ENCODE measurements around the gene ARHGAP19.
A peak's percentile ranks its signal among the peaks of the same experiment; 100 is the strongest.

Gene ARHGAP19, protein sequence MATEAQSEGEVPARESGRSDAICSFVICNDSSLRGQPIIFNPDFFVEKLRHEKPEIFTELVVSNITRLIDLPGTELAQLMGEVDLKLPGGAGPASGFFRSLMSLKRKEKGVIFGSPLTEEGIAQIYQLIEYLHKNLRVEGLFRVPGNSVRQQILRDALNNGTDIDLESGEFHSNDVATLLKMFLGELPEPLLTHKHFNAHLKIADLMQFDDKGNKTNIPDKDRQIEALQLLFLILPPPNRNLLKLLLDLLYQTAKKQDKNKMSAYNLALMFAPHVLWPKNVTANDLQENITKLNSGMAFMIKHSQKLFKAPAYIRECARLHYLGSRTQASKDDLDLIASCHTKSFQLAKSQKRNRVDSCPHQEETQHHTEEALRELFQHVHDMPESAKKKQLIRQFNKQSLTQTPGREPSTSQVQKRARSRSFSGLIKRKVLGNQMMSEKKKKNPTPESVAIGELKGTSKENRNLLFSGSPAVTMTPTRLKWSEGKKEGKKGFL

DNA sequence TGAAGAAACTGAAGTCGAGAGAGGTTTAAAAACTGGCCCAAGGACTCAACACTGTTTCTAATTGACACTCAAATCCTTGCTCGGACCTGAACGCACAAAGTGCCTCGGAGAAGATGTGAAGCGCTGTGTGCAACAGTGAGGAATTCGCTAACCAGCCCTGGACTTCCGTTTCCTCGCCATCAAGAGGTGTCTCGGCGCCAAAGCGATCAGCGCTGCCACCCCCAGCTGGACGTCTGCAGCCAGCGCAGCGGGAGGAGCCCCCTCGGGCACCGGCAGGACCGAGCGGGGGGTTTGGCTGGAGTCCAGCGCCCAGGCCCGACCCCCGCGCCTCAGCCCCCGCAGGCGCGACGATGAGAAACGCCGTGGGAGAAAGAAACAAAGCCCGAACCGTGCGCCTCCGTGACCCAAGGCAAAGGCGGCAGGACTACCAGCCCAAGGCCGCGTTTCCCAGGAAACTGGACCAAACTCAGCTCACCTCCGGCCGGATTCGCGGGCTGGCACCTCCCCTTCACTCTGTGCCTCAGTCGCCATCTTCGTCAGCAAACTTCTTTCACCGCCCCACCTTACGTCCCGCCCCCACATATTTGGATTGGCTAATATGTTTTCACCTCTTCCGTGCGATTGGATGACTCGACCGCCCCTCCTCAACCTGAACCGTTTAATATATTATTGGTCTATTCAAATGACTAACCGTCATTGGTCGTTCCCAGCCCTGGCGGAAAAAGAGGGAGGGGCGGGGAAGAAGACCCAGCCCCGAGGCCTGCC lies at the start of gene ARHGAP19:
Gene ARHGAP19 (minus strand): TSS at position 541 of the 765 bp plus-strand sequence. CDS start 10 bp downstream, at position 531.
- H3K4me3 Mint-ChIP-seq = peak within 1 kb of the TSS; percentile 90
- H3K36me3 Mint-ChIP-seq (ENCODE audit: low read depth) = peaks cover 17% of the 10 kb centered on the region
- H3K27me3 Mint-ChIP-seq = no peaks in the 10 kb centered on the region
- H3K27ac Mint-ChIP-seq = peak within 1 kb of the TSS; percentile 95
- peaks cover 19% of the 10 kb centered on the region for H3K4me1 Mint-ChIP-seq (ENCODE audit: low read depth)
- peak; percentile 87 for DNase-seq
- no peaks in the 10 kb centered on the region for H3K9me3 Mint-ChIP-seq

DNA sequence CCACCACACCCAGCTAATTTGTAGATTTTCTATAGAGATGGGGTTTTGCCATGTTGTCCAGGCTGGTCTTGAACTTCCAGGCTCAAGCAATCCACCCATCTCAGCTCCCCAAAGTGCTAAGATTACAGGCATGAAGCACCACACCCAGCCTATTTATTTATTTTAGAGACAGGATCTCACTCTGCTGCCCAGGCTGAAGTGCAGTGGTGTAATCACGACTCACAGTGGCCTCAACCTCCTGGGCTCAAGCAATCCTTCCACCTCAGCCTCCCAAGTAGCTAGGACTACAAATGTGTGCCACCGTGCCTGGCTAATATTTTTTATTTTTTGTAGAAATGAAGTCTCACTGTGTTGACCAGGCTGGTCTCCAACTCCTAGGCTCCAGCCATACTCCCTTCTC lies 49.0 kb upstream of the ARHGAP19 start:
- Mint-ChIP-seq H3K4me3 (no peak overlapping the region), H3K4me1 (ENCODE audit: low read depth) (peaks cover 5% of the 10 kb centered on the region), H3K9me3 (no peaks in the 10 kb centered on the region), H3K27ac (no peak overlapping the region), H3K27me3 (no peaks in the 10 kb centered on the region), H3K36me3 (ENCODE audit: low read depth) (no peaks in the 10 kb centered on the region)
- DNase-seq = no peak

DNA sequence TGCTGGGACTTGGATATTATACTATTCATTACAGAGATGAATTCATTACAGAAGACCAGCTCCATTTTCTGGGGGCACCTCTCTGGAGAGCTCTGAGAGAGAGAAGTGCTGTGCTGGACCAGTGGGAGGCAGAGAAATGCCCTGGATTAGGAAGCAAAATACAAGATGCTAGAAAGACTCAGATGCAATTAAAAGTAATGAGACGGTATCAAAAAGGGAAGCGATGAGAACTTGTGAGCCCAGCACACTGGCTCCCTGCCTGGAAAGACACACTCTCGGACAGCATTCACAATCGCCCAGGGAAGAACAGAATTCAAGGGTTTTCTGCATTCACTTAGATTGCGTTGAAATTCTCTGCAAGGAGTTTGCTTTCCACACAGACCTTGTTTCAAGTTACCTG lies 45.6 kb upstream of the ARHGAP19 start:
- Mint-ChIP-seq H3K27me3 (no peaks in the 10 kb centered on the region), H3K4me3 (no peak overlapping the region), H3K9me3 (no peaks in the 10 kb centered on the region), H3K27ac (no peak overlapping the region), H3K36me3 (ENCODE audit: low read depth) (peaks cover 6% of the 10 kb centered on the region), H3K4me1 (ENCODE audit: low read depth) (peaks cover 17% of the 10 kb centered on the region)
- DNase-seq = no peak

DNA sequence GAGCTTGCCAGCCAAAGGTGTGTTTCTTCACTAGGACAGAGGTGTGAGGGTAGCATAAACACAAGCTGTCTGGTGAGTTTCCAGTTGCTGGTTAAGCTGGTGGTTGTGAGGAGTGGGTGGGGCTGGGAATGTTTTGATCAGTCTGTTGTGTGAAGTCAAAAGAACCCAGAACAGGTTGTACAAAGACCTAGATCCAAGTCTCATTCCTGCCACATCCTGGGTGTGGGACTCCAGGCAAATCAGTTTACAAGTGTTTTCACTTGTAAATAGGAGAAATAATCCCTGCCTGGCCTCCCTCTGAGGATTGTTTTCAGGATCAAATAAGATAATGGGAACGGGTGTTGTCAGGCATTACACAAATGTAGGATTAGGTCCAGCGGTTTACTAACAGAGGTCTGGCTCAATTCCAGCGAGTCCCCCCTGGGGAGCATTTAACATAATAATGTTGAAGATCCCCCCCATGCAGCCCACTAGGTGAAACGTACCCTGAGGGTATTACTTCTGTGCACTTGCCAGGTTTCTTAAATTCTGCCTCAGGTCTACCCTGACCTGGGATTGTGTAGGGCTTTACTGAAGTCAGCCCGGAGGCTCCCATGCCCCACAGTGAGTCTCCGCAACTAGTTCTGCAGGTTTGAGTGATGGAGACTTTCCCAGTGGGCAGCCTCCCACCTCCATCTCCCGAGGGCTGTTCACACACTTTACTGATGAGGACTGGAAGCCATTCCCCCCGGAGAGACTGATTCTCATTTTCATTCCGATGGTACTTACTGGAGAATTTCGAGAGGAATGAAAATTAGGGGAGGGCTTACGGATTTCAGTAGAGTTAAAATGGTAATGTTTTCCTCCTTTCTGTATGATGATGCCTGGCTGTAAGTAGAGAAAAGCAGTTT lies 44.8 kb upstream of the ARHGAP19 start:
- no peak for DNase-seq
- Mint-ChIP-seq H3K36me3 (ENCODE audit: low read depth) (peaks cover 14% of the 10 kb centered on the region), H3K4me3 (no peak overlapping the region), H3K27me3 (no peaks in the 10 kb centered on the region), H3K4me1 (ENCODE audit: low read depth) (peaks cover 26% of the 10 kb centered on the region), H3K9me3 (no peaks in the 10 kb centered on the region), H3K27ac (no peak overlapping the region)

DNA sequence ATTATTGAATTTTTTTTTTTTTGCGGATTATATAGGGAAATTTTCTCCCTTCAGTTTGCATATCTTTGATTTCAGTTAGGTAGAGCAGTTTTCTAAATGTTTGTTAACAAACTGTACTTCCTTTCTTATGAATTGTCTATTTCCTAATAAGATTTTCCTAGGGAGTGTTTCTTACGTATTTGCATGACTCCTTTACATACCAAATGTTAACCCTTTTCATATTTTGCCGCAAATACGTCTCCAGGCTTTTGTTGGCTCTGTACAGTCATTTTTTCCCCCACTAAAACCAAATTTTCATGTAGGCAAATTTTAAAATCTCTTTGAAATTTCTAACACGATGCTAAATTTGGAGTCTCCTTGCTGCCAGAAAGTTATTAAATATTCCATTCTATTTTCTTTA lies 44.0 kb upstream of the ARHGAP19 start:
- H3K9me3 Mint-ChIP-seq = no peaks in the 10 kb centered on the region
- peaks cover 33% of the 10 kb centered on the region for H3K4me1 Mint-ChIP-seq (ENCODE audit: low read depth)
- DNase-seq = no peak
- H3K4me3 Mint-ChIP-seq = no peak overlapping the region
- no peaks in the 10 kb centered on the region for H3K27me3 Mint-ChIP-seq
- H3K27ac Mint-ChIP-seq = no peak overlapping the region
- peaks cover 16% of the 10 kb centered on the region for H3K36me3 Mint-ChIP-seq (ENCODE audit: low read depth)

DNA sequence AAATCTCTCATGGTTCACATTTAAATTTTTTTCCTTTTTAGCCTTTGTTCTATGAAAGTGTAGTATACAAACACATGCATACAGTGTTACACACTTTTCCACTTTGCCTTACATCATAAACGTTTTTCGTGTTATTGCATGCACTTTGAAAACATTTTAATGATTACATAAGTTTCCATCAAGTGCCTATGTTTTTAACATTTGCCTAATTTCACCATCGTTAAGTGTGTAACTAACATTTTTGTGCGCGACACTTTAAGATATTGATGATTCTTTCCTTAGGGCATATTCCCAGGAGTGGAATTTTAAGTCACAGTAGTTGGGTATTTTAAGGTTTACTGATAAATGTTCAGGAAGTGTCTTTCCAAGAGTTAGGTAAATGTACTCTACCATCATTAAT lies 43.6 kb upstream of the ARHGAP19 start:
- DNase-seq = no peak
- Mint-ChIP-seq H3K4me1 (ENCODE audit: low read depth) (peaks cover 37% of the 10 kb centered on the region), H3K9me3 (no peaks in the 10 kb centered on the region), H3K36me3 (ENCODE audit: low read depth) (peaks cover 19% of the 10 kb centered on the region), H3K27ac (peak overlapping the region; percentile 47), H3K4me3 (peak overlapping the region; percentile 80), H3K27me3 (no peaks in the 10 kb centered on the region)

DNA sequence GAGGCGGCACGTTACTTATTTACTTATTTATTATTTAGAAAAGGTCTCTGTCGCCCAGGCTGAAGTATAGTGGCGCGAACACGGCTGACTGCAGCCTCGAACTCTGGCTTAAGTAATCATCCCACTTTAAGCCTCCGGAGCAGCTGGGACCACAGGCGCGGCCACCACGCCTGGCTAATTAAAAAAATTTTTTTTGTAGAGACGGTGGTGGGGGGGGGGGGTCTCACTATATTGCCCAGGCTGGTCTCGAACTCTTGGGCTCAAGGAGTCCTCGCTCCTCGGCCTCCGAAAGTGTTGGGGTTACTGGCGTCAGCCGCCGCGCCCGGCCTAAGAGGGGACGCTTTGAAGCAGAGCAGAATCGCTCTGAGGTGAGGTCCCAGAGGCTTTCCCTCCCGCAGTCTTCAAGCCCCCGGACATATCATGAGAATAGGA lies 42.8 kb upstream of the ARHGAP19 start:
- no peak for DNase-seq
- Mint-ChIP-seq H3K27ac (no peak overlapping the region), H3K9me3 (no peaks in the 10 kb centered on the region), H3K4me3 (peak overlapping the region; percentile 80), H3K4me1 (ENCODE audit: low read depth) (peaks cover 37% of the 10 kb centered on the region), H3K27me3 (no peaks in the 10 kb centered on the region), H3K36me3 (ENCODE audit: low read depth) (peaks cover 19% of the 10 kb centered on the region)

DNA sequence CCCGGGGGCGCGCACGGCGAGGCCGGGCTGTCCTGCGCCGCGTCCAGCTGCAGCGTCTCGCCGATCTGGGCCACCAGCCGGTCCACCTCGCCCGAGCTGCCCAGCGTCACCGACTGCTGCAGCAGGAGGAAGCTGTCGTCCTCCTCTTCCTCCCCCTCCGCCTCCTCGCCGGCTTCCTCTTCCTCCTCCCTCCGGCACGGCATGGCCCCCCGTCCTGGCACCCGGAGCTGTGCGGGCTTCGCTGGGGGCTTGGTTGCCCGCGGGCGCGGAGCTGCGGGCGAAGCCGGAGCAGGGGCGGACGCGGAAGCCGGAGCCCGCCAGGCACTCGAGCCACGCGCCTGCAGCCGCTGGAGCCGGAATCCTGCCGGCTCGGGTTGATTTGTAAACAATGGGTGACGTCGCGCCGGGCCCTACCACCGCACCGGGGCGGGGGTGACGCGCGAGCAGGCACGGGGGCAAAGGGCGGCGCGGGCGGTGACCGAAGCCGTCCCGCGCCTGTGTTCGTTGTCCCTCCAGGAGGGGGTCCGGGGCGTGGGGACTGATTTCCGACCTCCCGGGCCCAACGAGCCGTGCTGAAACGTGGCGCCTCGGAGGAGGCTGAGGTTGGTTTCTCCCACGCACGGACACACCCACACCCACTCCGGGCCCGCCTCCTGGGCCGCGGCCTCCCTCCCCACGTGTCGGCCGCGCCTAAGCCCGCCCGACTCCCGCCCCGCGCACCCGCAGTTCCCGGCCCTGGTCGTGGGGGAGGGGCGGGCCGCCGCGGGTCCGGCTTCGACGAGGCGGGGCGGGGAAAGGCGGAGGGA lies 42.1 kb upstream of the ARHGAP19 start, which contains the start of gene FRAT2:
Gene FRAT2 (minus strand): TSS at position 360 of the 806 bp plus-strand sequence. CDS start 157 bp downstream, at position 203.
- DNase-seq = peak; percentile 93
- H3K9me3 Mint-ChIP-seq = no peaks in the 10 kb centered on the region
- peak within 1 kb of the TSS; percentile 90 for H3K4me3 Mint-ChIP-seq
- peaks cover 41% of the 10 kb centered on the region for H3K4me1 Mint-ChIP-seq (ENCODE audit: low read depth)
- H3K27ac Mint-ChIP-seq = peak within 1 kb of the TSS; percentile 95
- H3K36me3 Mint-ChIP-seq (ENCODE audit: low read depth) = peaks cover 23% of the 10 kb centered on the region
- no peaks in the 10 kb centered on the region for H3K27me3 Mint-ChIP-seq

DNA sequence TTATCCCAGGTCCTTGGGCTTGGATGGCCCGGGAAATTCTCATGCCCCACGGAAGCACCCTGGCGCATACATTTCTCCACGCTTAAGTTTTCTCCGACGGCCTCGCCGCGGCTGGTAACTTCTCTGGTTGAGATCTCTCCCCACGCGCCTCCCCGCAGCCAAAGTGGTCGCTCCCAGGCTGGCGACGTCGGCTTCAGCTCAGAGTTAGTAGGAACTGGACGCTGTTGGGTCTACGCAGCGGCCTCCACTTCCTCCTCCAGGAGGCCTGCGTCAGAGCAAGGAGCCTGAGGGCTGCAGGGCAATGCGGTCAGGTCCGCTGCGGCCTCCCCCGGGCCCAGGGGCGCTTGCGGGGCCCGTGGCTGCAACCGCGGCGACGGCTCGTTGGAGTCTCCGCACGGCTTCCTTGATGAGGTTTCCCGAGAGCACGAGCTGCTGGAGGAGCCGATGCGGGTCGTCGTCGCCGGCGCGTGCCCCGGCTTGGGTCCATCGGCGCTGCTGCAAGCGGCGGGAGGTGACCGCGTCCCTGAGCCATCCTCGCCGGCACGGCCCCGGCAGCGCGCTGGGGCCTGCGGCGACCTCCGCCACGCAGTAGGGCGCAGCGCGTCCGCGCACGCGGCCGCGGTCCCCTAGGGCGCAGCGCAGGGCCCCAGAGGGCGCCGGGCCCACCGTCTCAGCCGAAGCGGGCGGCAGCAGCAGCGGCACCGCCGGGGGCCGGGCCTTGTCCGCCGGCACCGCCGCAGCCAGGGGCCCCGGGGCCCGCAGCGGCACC lies 41.3 kb upstream of the ARHGAP19 start:
- Mint-ChIP-seq H3K4me1 (ENCODE audit: low read depth) (peaks cover 47% of the 10 kb centered on the region), H3K27ac (peak overlapping the region; percentile 93), H3K27me3 (no peaks in the 10 kb centered on the region), H3K36me3 (ENCODE audit: low read depth) (peaks cover 29% of the 10 kb centered on the region), H3K4me3 (peak overlapping the region; percentile 90), H3K9me3 (no peaks in the 10 kb centered on the region)
- DNase-seq = peak; percentile 68

DNA sequence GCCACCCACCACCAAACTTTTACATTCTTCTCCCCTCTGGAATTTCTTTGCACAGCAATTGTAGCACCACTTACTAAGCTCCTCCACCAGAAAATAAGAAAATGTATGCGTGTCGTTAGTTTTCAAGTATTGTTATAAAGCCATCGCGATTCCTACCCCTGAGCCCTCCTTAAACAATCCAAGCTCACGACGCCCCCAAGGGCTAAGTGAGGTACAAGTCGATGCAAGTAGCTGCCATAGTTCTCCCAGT lies 40.8 kb upstream of the ARHGAP19 start:
- H3K4me3 Mint-ChIP-seq = peak overlapping the region; percentile 90
- H3K4me1 Mint-ChIP-seq (ENCODE audit: low read depth) = peaks cover 52% of the 10 kb centered on the region
- H3K36me3 Mint-ChIP-seq (ENCODE audit: low read depth) = peaks cover 31% of the 10 kb centered on the region
- peak overlapping the region; percentile 93 for H3K27ac Mint-ChIP-seq
- H3K9me3 Mint-ChIP-seq = no peaks in the 10 kb centered on the region
- no peaks in the 10 kb centered on the region for H3K27me3 Mint-ChIP-seq
- no peak for DNase-seq

DNA sequence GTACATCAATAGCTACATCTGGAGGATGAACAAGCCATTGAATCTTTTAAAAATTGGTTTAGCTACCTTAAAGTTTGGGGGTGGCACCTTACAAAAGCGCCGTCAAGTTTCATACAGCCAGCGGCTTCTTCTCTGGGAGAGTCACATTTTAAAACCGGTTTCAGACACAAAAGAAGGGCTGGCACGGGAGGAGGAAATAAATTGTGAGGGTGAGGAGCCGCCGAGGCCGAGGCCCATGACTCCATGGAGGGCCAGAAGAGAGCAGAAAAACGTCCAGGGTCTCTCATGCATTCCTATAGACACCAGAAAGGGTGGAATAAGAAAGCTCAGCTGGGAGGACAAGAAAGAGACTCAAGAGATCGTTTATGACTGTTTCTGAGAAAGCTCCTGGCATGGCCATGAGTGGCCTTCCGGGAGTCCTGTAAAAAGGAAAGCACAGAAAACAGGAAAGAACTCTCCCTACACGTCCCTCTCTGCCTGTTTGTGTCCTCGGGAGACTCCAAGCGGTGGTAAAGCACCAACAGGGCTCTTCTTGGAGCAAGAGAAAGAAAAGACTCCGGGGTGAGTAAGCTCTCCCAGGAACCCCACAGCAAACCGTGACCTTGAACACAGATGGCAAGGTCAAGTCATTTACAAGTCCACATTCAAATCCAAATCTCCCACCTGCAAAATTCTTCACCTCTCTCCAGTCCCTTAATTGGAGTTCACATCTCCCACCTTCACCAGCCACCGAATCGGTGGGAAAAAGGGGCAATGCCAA lies 40.3 kb upstream of the ARHGAP19 start:
- Mint-ChIP-seq H3K4me1 (ENCODE audit: low read depth) (peaks cover 57% of the 10 kb centered on the region), H3K36me3 (ENCODE audit: low read depth) (peaks cover 31% of the 10 kb centered on the region), H3K4me3 (peak overlapping the region; percentile 90), H3K27ac (peak overlapping the region; percentile 93), H3K9me3 (no peaks in the 10 kb centered on the region), H3K27me3 (no peaks in the 10 kb centered on the region)
- DNase-seq = no peak

DNA sequence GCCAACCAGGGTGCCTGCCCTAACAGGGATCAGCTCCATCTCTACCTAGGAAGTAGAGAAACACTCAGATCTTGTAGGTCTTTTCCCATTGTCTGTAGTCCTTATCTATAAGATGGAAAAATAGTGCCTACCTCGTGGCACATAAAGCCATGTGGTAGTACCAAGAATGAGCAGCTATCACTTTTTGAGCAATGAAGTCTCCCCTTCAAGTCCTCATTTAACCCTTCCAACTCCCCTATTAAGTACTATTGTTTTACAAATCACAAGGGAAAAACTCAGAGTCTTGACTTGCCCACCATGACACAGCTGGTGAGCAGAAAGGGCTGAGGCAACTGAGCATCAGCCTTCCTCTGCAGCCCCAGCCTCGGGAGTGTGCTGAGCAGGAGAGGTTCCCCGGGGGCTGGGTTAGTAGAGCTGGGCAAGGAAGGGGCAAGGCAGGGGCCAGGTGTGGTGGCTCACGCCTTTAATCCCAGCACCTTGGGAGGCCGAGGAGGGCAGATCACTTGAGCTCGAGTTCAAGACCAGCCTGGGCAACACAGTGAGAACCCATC lies 38.8 kb upstream of the ARHGAP19 start:
- H3K36me3 Mint-ChIP-seq (ENCODE audit: low read depth) = peaks cover 31% of the 10 kb centered on the region
- H3K27ac Mint-ChIP-seq = peak overlapping the region; percentile 30

More for the DNA sequence above, 38.8 kb upstream of the ARHGAP19 start:
- Mint-ChIP-seq H3K9me3 (no peaks in the 10 kb centered on the region), H3K27me3 (no peaks in the 10 kb centered on the region), H3K4me3 (peak overlapping the region; percentile 90), H3K4me1 (ENCODE audit: low read depth) (peaks cover 61% of the 10 kb centered on the region)
- DNase-seq = no peak

Measured in activated T-cell treated with anti-CD3 and anti-CD28 coated beads, Interleukin-2, amount 50 U/mL, for 24 hours (primary cell).